Endothelial cell of umbilical vein (primary cell): ENCODE results near the gene FOSL2. TPM values are rescaled to one million over a fixed set of nuclear protein-coding genes. Genes with fewer than 3 reads are reported as not detected.

Source experiments
- BruUV-seq: library from RNA; stranded (reverse); fragments of 400-500 nt; replicated peaks from 2 replicates; lab custom pipeline; 2021; lab: Mats Ljungman, UMichigan
- CTCF ChIA-PET: fragments of 300-600, 350-600 bp; sonication (Branson Sonifier 250); formaldehyde crosslinking; loops from one replicate; lab custom pipeline; 2021; ENCODE audit warnings: antibody characterized with exemption, inconsistent platforms; lab: Charles Lee
- POLR2A ChIA-PET: fragments of 300-600, 350-600 bp; sonication (Branson Sonifier 250); formaldehyde crosslinking; loops from one replicate; lab custom pipeline; 2021; ENCODE audit warnings: antibody characterized with exemption, inconsistent platforms; lab: Charles Lee
- DNase-seq: peaks from one replicate; pipeline ENCODE4 v3.0.0-alpha.2; 2011; ENCODE audit warnings: low read depth, low spot score
- FAIRE-seq: peaks from 2 replicates; lab custom pipeline; 2011; peaks lifted over from hg19 to GRCh38; lab: Jason Lieb, UNC
- H2AFZ ChIP-seq: 2 replicates; pipeline ENCODE4 v1.6.0; 2012; ENCODE audit warnings: low read depth, low read length, control low read depth, inconsistent platforms
- H3K27ac ChIP-seq: 2 replicates; pipeline ENCODE4 v1.5.1; 2011; ENCODE audit warnings: low read depth, mild to moderate bottlenecking, control low read depth, low read length, moderate library complexity; ENCODE audit not compliant: insufficient read depth
- H3K27me3 ChIP-seq, 2 experiments: 2 replicates each; pipeline versions ENCODE4 v1.6.0 to v1.6.1; 2011; ENCODE audit warnings: low read length in 2 of 2, mixed read lengths in 1 of 2; ENCODE audit not compliant: control insufficient read depth in 2 of 2, insufficient read depth in 2 of 2
- H3K36me3 ChIP-seq, 2 experiments: 2 replicates in 1 of 2; 3 replicates in 1 of 2; pipeline ENCODE4 v1.5.1; 2011; ENCODE audit warnings: low read length in 2 of 2, mild to moderate bottlenecking in 1 of 2, moderate library complexity in 1 of 2; ENCODE audit not compliant: control insufficient read depth in 2 of 2, insufficient read depth in 2 of 2; ENCODE audit errors: extremely low read depth in 1 of 2
- H3K4me1 ChIP-seq: 3 replicates; pipeline ENCODE4 v1.5.1; 2011; ENCODE audit warnings: mild to moderate bottlenecking, low read length; ENCODE audit not compliant: control insufficient read depth, insufficient read depth; ENCODE audit errors: extremely low read depth
- H3K4me2 ChIP-seq: 2 replicates; pipeline ENCODE4 v1.6.1; 2011; ENCODE audit warnings: low read length, control low read depth, mixed read lengths; ENCODE audit not compliant: insufficient read depth
- H3K4me3 ChIP-seq, 3 experiments: fragments of 200-600 bp in 1 of 3; sonication (generic), shearing (Covaris generic) in 1 of 3; replicated peaks in 1 of 3; 2 replicates each; pipeline ENCODE4 v1.5.1; 2011 to 2016; ENCODE audit warnings: control low read depth in 3 of 3, low read length in 3 of 3, mild to moderate bottlenecking in 2 of 3, inconsistent platforms in 1 of 3, low read depth in 1 of 3, moderate library complexity in 1 of 3; ENCODE audit not compliant: insufficient read depth in 1 of 3
- H3K79me2 ChIP-seq: 2 replicates; pipeline ENCODE4 v1.6.0; 2012; ENCODE audit warnings: low read length, inconsistent platforms; ENCODE audit not compliant: control insufficient read depth, insufficient read depth
- H3K9ac ChIP-seq: replicated peaks from 2 replicates; pipeline ENCODE3; 2011; ENCODE audit warnings: low read length, control low read depth; ENCODE audit not compliant: insufficient read depth; ENCODE audit errors: extremely low read depth
- H3K9me1 ChIP-seq: replicated peaks from 3 replicates; pipeline ENCODE4 v1.6.0; 2011; ENCODE audit warnings: mild to moderate bottlenecking, low read length; ENCODE audit not compliant: control insufficient read depth, insufficient read depth; ENCODE audit errors: extremely low read depth
- H3K9me3 ChIP-seq: replicated peaks from 2 replicates; pipeline ENCODE4 v1.5.1; 2012; ENCODE audit warnings: low read length, inconsistent platforms; ENCODE audit not compliant: control insufficient read depth, insufficient read depth
- H4K20me1 ChIP-seq: replicated peaks from 2 replicates; pipeline ENCODE3; 2011; ENCODE audit warnings: mild to moderate bottlenecking, low read length; ENCODE audit not compliant: control insufficient read depth, insufficient read depth; ENCODE audit errors: extremely low read depth
- EZH2 ChIP-seq: IDR thresholded peaks from 2 replicates; pipeline ENCODE4 v1.6.1; 2012; ENCODE audit warnings: borderline replicate concordance, low read depth, mild to moderate bottlenecking, moderate library complexity, low read length, inconsistent platforms; ENCODE audit not compliant: severe bottlenecking
- FOS ChIP-seq: IDR thresholded peaks from 2 replicates; pipeline ENCODE4 v1.6.1; 2011; ENCODE audit warnings: mild to moderate bottlenecking, low read length, moderate library complexity, borderline replicate concordance; ENCODE audit not compliant: insufficient read depth
- GATA2 ChIP-seq: IDR thresholded peaks from 2 replicates; pipeline ENCODE4 v1.7.0; 2011; ENCODE audit warnings: low read depth, mild to moderate bottlenecking, moderate library complexity, mixed read lengths, low read length; ENCODE audit not compliant: insufficient read length, insufficient read depth
- JUN ChIP-seq: IDR thresholded peaks from 2 replicates; pipeline ENCODE4 v1.6.1; 2011; ENCODE audit warnings: borderline replicate concordance, low read depth; ENCODE audit not compliant: insufficient read length, insufficient read depth
- MYC ChIP-seq: IDR thresholded peaks from one replicate; pipeline ENCODE4 v1.6.1; 2011; ENCODE audit warnings: mild to moderate bottlenecking, low read depth, low read length
- POLR2A ChIP-seq: IDR thresholded peaks from 2 replicates; pipeline ENCODE4 v1.6.1; 2012; ENCODE audit warnings: low read depth, mild to moderate bottlenecking, control low read depth, low read length
- POLR2AphosphoS5 ChIP-seq: IDR thresholded peaks from 2 replicates; pipeline ENCODE4 v1.6.1; 2012; ENCODE audit warnings: low read depth, mild to moderate bottlenecking, control low read depth, low read length, moderate library complexity; ENCODE audit not compliant: insufficient read depth
- dilution Hi-C: fragments of 300-500 bp; cut with MboI; formaldehyde crosslinking; loops from one replicate; pipeline ENCODE4 v1.15.0; 2019; ENCODE audit warnings: low sequenced_read_pairs; ENCODE audit not compliant: extremely low pct_ligation_motif_present
- intact Hi-C: fragments of 100-400 bp; cut with micrococcal nuclease; formaldehyde crosslinking; loops from one replicate; pipeline ENCODE4 v1.10.0; 2022
- polyA plus RNA-seq, 4 experiments: library from polyadenylated mRNA; depleted of rRNA in 3 of 4; stranded (reverse) in 3 of 4; unstranded in 1 of 4; fragments of >200 nt; gene quantifications; 2 replicates each; pipeline versions ENCODE4 v1.2.1 to v1.2.3, GENCODE V29; 2011 to 2012; ENCODE audit warnings: missing spikeins in 1 of 4
- total RNA-seq: library from RNA; stranded (reverse); gene quantifications from 2 replicates; pipeline ENCODE4 v1.2.3, GENCODE V29; 2021
- TF ChIP-seq, protein P1 (sequence below): IDR thresholded peaks from 2 replicates; pipeline ENCODE4 v1.6.1; 2011; ENCODE audit not compliant: insufficient read depth, insufficient read length
- TF ChIP-seq, protein P2 (sequence below), 2 donors: IDR thresholded peaks; 1 replicate in 1 of 2; 2 replicates in 1 of 2; pipeline ENCODE4 v1.5.1; 2011; ENCODE audit warnings: low read length in 2 of 2, mild to moderate bottlenecking in 2 of 2, moderate library complexity in 2 of 2, control low read depth in 1 of 2, inconsistent platforms in 1 of 2, low read depth in 1 of 2; ENCODE audit not compliant: insufficient read depth in 1 of 2; ENCODE audit errors: extremely low read depth in 1 of 2

The FOSL2 gene
- total and polyA plus RNA-seq, 2 donors (not counting 3 experiments of a cell fraction or from before 2014, with no cell fraction given): 43.9 to 85.3 TPM

DNA sequence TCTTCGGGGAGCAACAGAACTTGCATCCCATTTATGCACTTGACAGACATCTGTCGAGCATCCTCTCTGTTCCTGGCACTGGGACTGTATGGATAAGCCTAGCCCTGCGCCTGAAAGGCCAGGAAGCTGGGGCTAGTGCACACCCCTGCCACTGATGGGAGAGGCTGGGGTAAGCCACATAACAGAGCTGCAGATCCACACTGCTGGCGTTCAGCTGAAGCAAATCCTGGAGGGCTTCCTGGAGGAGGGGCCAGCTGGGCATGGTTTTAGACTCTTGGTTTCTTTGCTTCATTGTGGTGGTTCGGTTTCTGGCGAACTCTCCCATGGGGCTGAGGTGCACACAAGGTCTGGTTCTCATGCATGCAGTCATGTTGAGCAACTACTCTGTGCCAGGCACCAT is 45.5 kb upstream of the FOSL2 start:
- dilution Hi-C loops (no loop called here), intact Hi-C loops (no loop called here)
- Histone ChIP-seq H4K20me1 (no peaks in the 10 kb centered on the region), H3K79me2 (no peaks in the 10 kb centered on the region), H3K36me3 (no peaks in the 10 kb centered on the region), H3K9me3 (no peaks in the 10 kb centered on the region), H3K4me1 (peaks cover 14% of the 10 kb centered on the region), H3K4me2 (no peak overlapping the region), H3K27ac (no peak overlapping the region), H3K9ac (no peak overlapping the region), H3K9me1 (no peaks in the 10 kb centered on the region), H2AFZ (no peak overlapping the region), H3K4me3 (no peak overlapping the region), H3K27me3 (no peaks in the 10 kb centered on the region)
- ChIA-PET CTCF (interaction anchor here (0.5 kb wide), 1 partner anchor 333 kb away, joined by 3 read pairs; no protein-coding TSS in a partner anchor), POLR2A (no interaction called here)
- no peak for TF ChIP-seq EZH2
- TF ChIP-seq, protein P1, sequence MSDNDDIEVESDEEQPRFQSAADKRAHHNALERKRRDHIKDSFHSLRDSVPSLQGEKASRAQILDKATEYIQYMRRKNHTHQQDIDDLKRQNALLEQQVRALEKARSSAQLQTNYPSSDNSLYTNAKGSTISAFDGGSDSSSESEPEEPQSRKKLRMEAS: no peak
- TF ChIP-seq POLR2AphosphoS5: no peak
- no peak for TF ChIP-seq MYC
- no peak for TF ChIP-seq GATA2
- TF ChIP-seq, protein P2, sequence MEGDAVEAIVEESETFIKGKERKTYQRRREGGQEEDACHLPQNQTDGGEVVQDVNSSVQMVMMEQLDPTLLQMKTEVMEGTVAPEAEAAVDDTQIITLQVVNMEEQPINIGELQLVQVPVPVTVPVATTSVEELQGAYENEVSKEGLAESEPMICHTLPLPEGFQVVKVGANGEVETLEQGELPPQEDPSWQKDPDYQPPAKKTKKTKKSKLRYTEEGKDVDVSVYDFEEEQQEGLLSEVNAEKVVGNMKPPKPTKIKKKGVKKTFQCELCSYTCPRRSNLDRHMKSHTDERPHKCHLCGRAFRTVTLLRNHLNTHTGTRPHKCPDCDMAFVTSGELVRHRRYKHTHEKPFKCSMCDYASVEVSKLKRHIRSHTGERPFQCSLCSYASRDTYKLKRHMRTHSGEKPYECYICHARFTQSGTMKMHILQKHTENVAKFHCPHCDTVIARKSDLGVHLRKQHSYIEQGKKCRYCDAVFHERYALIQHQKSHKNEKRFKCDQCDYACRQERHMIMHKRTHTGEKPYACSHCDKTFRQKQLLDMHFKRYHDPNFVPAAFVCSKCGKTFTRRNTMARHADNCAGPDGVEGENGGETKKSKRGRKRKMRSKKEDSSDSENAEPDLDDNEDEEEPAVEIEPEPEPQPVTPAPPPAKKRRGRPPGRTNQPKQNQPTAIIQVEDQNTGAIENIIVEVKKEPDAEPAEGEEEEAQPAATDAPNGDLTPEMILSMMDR (IDR thresholded peaks at IDR 0.05; ENCODE audit: extremely low read depth in 1 of 2, insufficient read depth in 1 of 2, low read depth in 1 of 2, low read length in 2 of 2): no peak
- TF ChIP-seq JUN: no peak
- no peak for TF ChIP-seq FOS
- TF ChIP-seq POLR2A: no peak
- DNase-seq (no peak), FAIRE-seq (no peak)
- BruUV-seq: no TSS peak
